Fibroblast of pulmonary artery (primary cell): ENCODE data around the gene FUT1.
A peak's percentile ranks its signal among the peaks of the same experiment; 100 is the strongest.

ENCODE experiments used
- DNase-seq: peaks from one replicate; pipeline ENCODE4 v3.0.0-alpha.2; 2010; ENCODE audit warnings: low read depth
- H3K4me3 ChIP-seq: replicated peaks from 2 replicates; pipeline ENCODE4 v1.5.1; 2011; ENCODE audit warnings: low read depth, mild to moderate bottlenecking, control low read depth, low read length, moderate library complexity
- CTCF ChIP-seq: IDR thresholded peaks from 2 replicates; pipeline ENCODE4 v1.5.1; 2011; ENCODE audit warnings: mild to moderate bottlenecking, control low read depth, low read length, inconsistent platforms; ENCODE audit errors: missing control alignments

The FUT1 gene

GRCh38 chr19:48738557-48739403 lies 13.7 kb downstream of the FUT1 start:
- H3K4me3 ChIP-seq: peak overlapping the region; percentile 33
- no peak for TF ChIP-seq CTCF
- peak; percentile 81 for DNase-seq

- no peak for TF ChIP-seq CTCF
- H3K4me3 ChIP-seq: no peak overlapping the region
- no peak for DNase-seq
These were observed 15.0 kb downstream of the FUT1 start for GRCh38 chr19:48737360-48737998.

GRCh38 chr19:48735031-48735615 lies 17.3 kb downstream of the FUT1 start:
- no peak for TF ChIP-seq CTCF
- no peak for DNase-seq
- no peak overlapping the region for H3K4me3 ChIP-seq

GRCh38 chr19:48734625-48735024 lies 17.8 kb downstream of the FUT1 start:
- TF ChIP-seq CTCF: no peak

GRCh38 chr19:48731452-48731851 lies 21.0 kb downstream of the FUT1 start:
- no peak for TF ChIP-seq CTCF
- DNase-seq: no peak
- H3K4me3 ChIP-seq: no peak overlapping the region

More at GRCh38 chr19:48734625-48735024, 17.8 kb downstream of the FUT1 start:
- DNase-seq: no peak
- no peak overlapping the region for H3K4me3 ChIP-seq

GRCh38 chr19:48728911-48729664 lies 23.4 kb downstream of the FUT1 start:
- peak; percentile 54 for DNase-seq
- H3K4me3 ChIP-seq: peak overlapping the region; percentile 21
- TF ChIP-seq CTCF: no peak
